Pancreas (tissue), 10 donors: ENCODE measurements around the gene MOB3B. TPM values are rescaled to one million over a fixed set of nuclear protein-coding genes. Genes with fewer than 3 reads are reported as not detected.

Experiments used
- ATAC-seq, 4 donors: fragments of 200-7000 bp; cut with Tn5 transposase; one replicate each; pipeline versions ENCODE4 v1.8.0 to v1.9.1; 2020; ENCODE audit warnings: mild to moderate bottlenecking in 4 of 4, moderate library complexity in 4 of 4
- DNase-seq, 6 donors: peaks; one replicate each; pipeline ENCODE4 v3.0.0-alpha.2; 2020
- FAIRE-seq: peaks from 2 replicates; lab custom pipeline; 2012; peaks lifted over from hg19 to GRCh38; lab: Jason Lieb, UNC
- H3K27ac ChIP-seq, 4 donors: fragments of 200-600 bp; sonication (generic); 1 replicate in 3 of 4; 2 replicates in 1 of 4; pipeline versions ENCODE4 v1.5.0 to v1.8.0; 2020
- H3K27me3 ChIP-seq, 4 donors: fragments of 200-600 bp; one replicate each; pipeline ENCODE4 v1.8.0; 2021
- H3K36me3 ChIP-seq, 3 donors: fragments of 200-600 bp; sonication (generic) in 1 of 3; one replicate each; pipeline versions ENCODE4 v1.5.0 to v1.8.0; 2020 to 2021
- H3K4me1 ChIP-seq, 3 donors: fragments of 200-600 bp; one replicate each; pipeline ENCODE4 v1.8.0; 2021
- H3K4me3 ChIP-seq, 4 donors: fragments of 200-600 bp; sonication (generic) in 2 of 4; one replicate each; pipeline versions ENCODE4 v1.5.0 to v1.8.0; 2020 to 2021
- H3K9me3 ChIP-seq, 4 donors: fragments of 200-600 bp; one replicate each; pipeline ENCODE4 v1.8.0; 2021
- CTCF ChIP-seq, 4 donors: fragments of 200-600 bp; sonication (generic) in 3 of 4; IDR thresholded peaks; one replicate each; pipeline versions ENCODE4 v1.5.0 to v1.8.0; 2021; ENCODE audit warnings: antibody characterized with exemption in 4 of 4
- WGBS, 2 donors: extraction: QIAGEN DNeasy Blood & Tissue Kit; methylation state at CpG; one replicate each; pipeline ENCODE4 v1.1.7; 2013; 5-methylcytosine and 5-hydroxymethylcytosine counted together
- intact Hi-C, 3 donors: fragments of 100-400 bp; cut with DNase I; formaldehyde crosslinking; loops; one replicate each; pipeline versions ENCODE4 v1.11.1 to v1.14.2; 2022
- polyA plus RNA-seq, 2 donors: library from polyadenylated mRNA; stranded (reverse); fragments of 200-250 nt; gene quantifications; one replicate each; pipeline ENCODE4 v1.2.3, GENCODE V29; 2013
- total RNA-seq, 6 donors: library from RNA; stranded (reverse); fragmentation: NEBNext Ultra II Directional in 4 of 6; extraction: Animal tissue kit (Norgen Biotek cat#: 25700) in 4 of 6; gene quantifications; one replicate each; pipeline versions ENCODE4 v1.2.1 to v1.2.4, GENCODE V29; 2021 to 2023
- donor health status: healthy with polysubstance abuse.
- donor health status: DM: no; HTN: no; CAD: no; lungs with moderate emphysema.
- donor health status: DM: no; HTN: no; CAD: no.
- donor health status: control.
- donor health status: control.
- donor health status: Bipolar disorder and iron deficiency.
- donor health status: DM: yes; HTN: yes; CAD: no.
- donor health status: DM: no; HTN: no; CAD: no.
- donor health status: DM: no; HTN: no; CAD: no.
- donor health status: DM: yes; HTN: yes; CAD: no.

Gene MOB3B
- total and polyA plus RNA-seq, 8 donors = 1.4 to 10.5 (median 4.0) TPM

- Histone ChIP-seq H3K4me3 (no peak overlapping the region), H3K27ac (no peak overlapping the region), H3K4me1 (peaks cover 0 to under 1% (median 0%) of the 10 kb centered on the region in 3 donors), H3K9me3 (no peaks in the 10 kb centered on the region), H3K27me3 (no peaks in the 10 kb centered on the region), H3K36me3 (no peaks in the 10 kb centered on the region)
- DNase-seq (no peak), ATAC-seq (no peak), FAIRE-seq (no peak)
- 93 to 94% methylated on average over 5 of the region's 5 CpGs for WGBS, 2 donors
- no peak for TF ChIP-seq CTCF (IDR thresholded peaks at IDR 0.05)
- intact Hi-C loops = no loop called here
Observed at GRCh38 chr9:27408001-27408400, 121.6 kb downstream of the MOB3B start.

GRCh38 chr9:27407491-27407890 is 122.1 kb downstream of the MOB3B start:
- no peak for TF ChIP-seq CTCF (IDR thresholded peaks at IDR 0.05)
- Histone ChIP-seq H3K27me3 (no peaks in the 10 kb centered on the region), H3K27ac (no peak overlapping the region), H3K4me1 (no peaks in the 10 kb centered on the region), H3K36me3 (no peaks in the 10 kb centered on the region), H3K9me3 (no peaks in the 10 kb centered on the region), H3K4me3 (no peak overlapping the region)
- peak in 1 of 4 donors; percentile 41 for ATAC-seq
- FAIRE-seq = no peak
- intact Hi-C loops = no loop called here
- WGBS, 2 donors = 17 to 27% methylated on average over 1 of the region's 1 CpG
- DNase-seq = no peak

- ATAC-seq (no peak), DNase-seq (no peak), FAIRE-seq (no peak)
- no peak for TF ChIP-seq CTCF (IDR thresholded peaks at IDR 0.05)
- Histone ChIP-seq H3K4me3 (no peak overlapping the region), H3K9me3 (no peaks in the 10 kb centered on the region), H3K4me1 (no peaks in the 10 kb centered on the region), H3K27me3 (no peaks in the 10 kb centered on the region), H3K27ac (no peak overlapping the region), H3K36me3 (no peaks in the 10 kb centered on the region)
- intact Hi-C loops = no loop called here
Observed at GRCh38 chr9:27404661-27405060, 125.0 kb downstream of the MOB3B start.

GRCh38 chr9:27402626-27403025 is 127.0 kb downstream of the MOB3B start:
- intact Hi-C loops = no loop called here
- DNase-seq (no peak), ATAC-seq (no peak), FAIRE-seq (no peak)
- 92% methylated on average over 2 of the region's 2 CpGs for WGBS, 2 donors
- no peak overlapping the region for H3K4me3 ChIP-seq
- TF ChIP-seq CTCF (IDR thresholded peaks at IDR 0.05) = no peak
- H3K9me3 ChIP-seq = no peaks in the 10 kb centered on the region
- no peaks in the 10 kb centered on the region for H3K36me3 ChIP-seq
- no peaks in the 10 kb centered on the region for H3K27me3 ChIP-seq
- H3K27ac ChIP-seq = no peak overlapping the region
- H3K4me1 ChIP-seq = no peaks in the 10 kb centered on the region

GRCh38 chr9:27400334-27400880 is 129.2 kb downstream of the MOB3B start:
- Histone ChIP-seq H3K9me3 (no peaks in the 10 kb centered on the region), H3K27me3 (no peaks in the 10 kb centered on the region), H3K36me3 (no peaks in the 10 kb centered on the region), H3K4me1 (no peaks in the 10 kb centered on the region), H3K4me3 (no peak overlapping the region), H3K27ac (no peak overlapping the region)
- TF ChIP-seq CTCF (IDR thresholded peaks at IDR 0.05) = no peak
- intact Hi-C loops = no loop called here
- ATAC-seq (no peak), DNase-seq (no peak), FAIRE-seq (no peak)
- 83 to 88% methylated on average over 3 of the region's 3 CpGs for WGBS, 2 donors
